PC-3 (cell line): ENCODE data around the gene PLPPR2. TPM values are rescaled to one million over a fixed set of nuclear protein-coding genes. Genes with fewer than 3 reads are reported as not detected.

Experiments used
- ATAC-seq: fragments of 200-7000 bp; cut with Tn5 transposase; 2 replicates; pipeline ENCODE4 v1.9.1; 2020; ENCODE audit warnings: mild to moderate bottlenecking, moderate library complexity
- BruUV-seq: library from RNA; stranded (reverse); fragments of 400-500 nt; replicated peaks from 2 replicates; lab custom pipeline; 2021; lab: Mats Ljungman, UMichigan
- CTCF ChIA-PET: fragments of 300-600 bp; sonication (Branson Sonifier 250); formaldehyde crosslinking; loops from one replicate; lab custom pipeline; 2022; ENCODE audit warnings: antibody characterized with exemption; lab: Charles Lee
- POLR2A ChIA-PET: fragments of 300-600 bp; sonication (Branson Sonifier 250); formaldehyde crosslinking; loops from one replicate; lab custom pipeline; 2022; ENCODE audit warnings: antibody characterized with exemption; ENCODE audit not compliant: unreplicated experiment; lab: Charles Lee
- DNase-seq: peaks from one replicate; pipeline ENCODE4 v3.0.0-alpha.2; 2015
- H2AFZ ChIP-seq: fragments of 300-600 bp; sonication (generic); 2 replicates; pipeline ENCODE4 v1.6.0; 2016; ENCODE audit warnings: antibody characterized with exemption, low read length
- H3F3A ChIP-seq: fragments of 300-600 bp; sonication (generic); one replicate; pipeline ENCODE4 v1.6.0; 2017; ENCODE audit warnings: antibody characterized with exemption, low read length, control low read depth, mild to moderate bottlenecking; ENCODE audit not compliant: unreplicated experiment
- H3K27ac ChIP-seq: fragments of 300-600 bp; sonication (generic); 2 replicates; pipeline ENCODE4 v1.5.1; 2016; ENCODE audit warnings: mild to moderate bottlenecking, low read length
- H3K27me3 ChIP-seq: fragments of 300-600 bp; sonication (generic); 2 replicates; pipeline ENCODE4 v1.6.1; 2016; ENCODE audit warnings: low read length, mixed read lengths
- H3K36me3 ChIP-seq: fragments of 300-600 bp; sonication (generic); 2 replicates; pipeline ENCODE4 v1.6.1; 2016; ENCODE audit warnings: low read depth, mixed run types, low read length, mixed read lengths
- H3K4me1 ChIP-seq: fragments of 300-600 bp; sonication (generic); 2 replicates; pipeline ENCODE4 v1.5.1; 2016; ENCODE audit warnings: low read length; ENCODE audit not compliant: insufficient read depth
- H3K4me2 ChIP-seq: fragments of 300-600 bp; sonication (generic); 2 replicates; pipeline ENCODE4 v1.6.0; 2016; ENCODE audit warnings: low read length
- H3K4me3 ChIP-seq: fragments of 300-600 bp; sonication (generic); 2 replicates; pipeline ENCODE4 v1.5.1; 2016; ENCODE audit warnings: mild to moderate bottlenecking, low read length, mixed read lengths
- H3K79me2 ChIP-seq: fragments of 300-600 bp; sonication (generic); 2 replicates; pipeline ENCODE4 v1.6.1; 2017; ENCODE audit warnings: low read length, mixed read lengths
- H3K9ac ChIP-seq: fragments of 300-600 bp; sonication (generic); 2 replicates; pipeline ENCODE4 v1.6.0; 2016; ENCODE audit warnings: mild to moderate bottlenecking, low read length
- H3K9me2 ChIP-seq: fragments of 300-600 bp; sonication (generic); replicated peaks from 2 replicates; pipeline ENCODE4 v1.6.1; 2016; ENCODE audit warnings: mixed run types, low read length, mixed read lengths
- H3K9me3 ChIP-seq: fragments of 300-600 bp; sonication (generic); 2 replicates; pipeline ENCODE4 v1.6.1; 2016; ENCODE audit warnings: low read length, mixed read lengths
- H4K20me1 ChIP-seq: fragments of 300-600 bp; sonication (generic); 2 replicates; pipeline ENCODE4 v1.6.1; 2016; ENCODE audit warnings: low read length, mixed read lengths
- CTCF ChIP-seq: fragments of 300-600 bp; sonication (generic); conservative IDR thresholded peaks from 2 replicates; pipeline ENCODE4 v1.5.1; 2017; ENCODE audit warnings: antibody characterized with exemption, low read depth, mild to moderate bottlenecking, low read length
- EZH2 ChIP-seq: fragments of 300-600 bp; sonication (generic); IDR thresholded peaks from one replicate; pipeline ENCODE4 v1.6.1; 2017; ENCODE audit warnings: antibody characterized with exemption, mild to moderate bottlenecking, low read length; ENCODE audit not compliant: unreplicated experiment
- EZH2phosphoT487 ChIP-seq: fragments of 300-600 bp; sonication (generic); IDR thresholded peaks from 2 replicates; pipeline ENCODE4 v1.6.1; 2018; ENCODE audit warnings: mild to moderate bottlenecking, antibody characterized with exemption, low read length, borderline replicate concordance
- intact Hi-C: fragments of 100-400 bp; cut with micrococcal nuclease; formaldehyde crosslinking; loops from 2 replicates; pipeline ENCODE4 v1.9.0; 2023
- total RNA-seq: library from RNA; depleted of rRNA; stranded (reverse); fragments of >200 nt; gene quantifications from 2 replicates; pipeline ENCODE4 v1.2.3, GENCODE V29; 2014

Gene PLPPR2
- total RNA-seq, 1 experiment from 2014 or later, result 38.0 TPM

GRCh38 chr19:11382898-11383705 lies 27.9 kb downstream of the PLPPR2 start:
- H2AFZ ChIP-seq, result peak overlapping the region; percentile 83
- intact Hi-C loops, result no loop called here
- peak; percentile 87 for TF ChIP-seq CTCF
- TF ChIP-seq EZH2, result no peak

GRCh38 chr19:11383706-11384048 lies 28.4 kb downstream of the PLPPR2 start:
- Histone ChIP-seq H2AFZ (peak overlapping the region; percentile 83), H3K4me1 (peaks cover 38% of the 10 kb centered on the region), H3K4me3 (peak overlapping the region; percentile 66), H3F3A (peaks cover 4% of the 10 kb centered on the region), H3K27ac (no peak overlapping the region), H3K36me3 (no peaks in the 10 kb centered on the region), H3K27me3 (no peaks in the 10 kb centered on the region), H3K4me2 (peak overlapping the region; percentile 89), H3K9me2 (no peaks in the 10 kb centered on the region), H3K79me2 (peaks cover 14% of the 10 kb centered on the region), H4K20me1 (no peaks in the 10 kb centered on the region), H3K9me3 (no peaks in the 10 kb centered on the region), H3K9ac (no peak overlapping the region)
- TF ChIP-seq CTCF (no peak), EZH2phosphoT487 (no peak), EZH2 (no peak)
- no peak for DNase-seq
- BruUV-seq, result no TSS peak
- no peak for ATAC-seq
- ChIA-PET POLR2A (interaction anchor here (0.6 kb wide), 2 partner anchors 10 to 18 kb away, joined by 3 to 4 read pairs; no protein-coding TSS in a partner anchor), CTCF (interaction anchor here (0.6 to 1.4 kb wide), 3 partner anchors 51 to 90 kb away, joined by 4 to 8 read pairs (median 8); partner anchors contain the start of genes ODAD3 and PRKCSH)
- intact Hi-C loops, result no loop called here

More at GRCh38 chr19:11382898-11383705, 27.9 kb downstream of the PLPPR2 start:
- H3K4me3 ChIP-seq, result peak overlapping the region; percentile 66
- CTCF ChIA-PET, result interaction anchor here (0.6 to 1.4 kb wide), 7 partner anchors 15 to 89 kb away, joined by 3 to 8 read pairs (median 5); partner anchors contain the start of genes ODAD3 and PRKCSH
- H4K20me1 ChIP-seq, result no peaks in the 10 kb centered on the region
- peaks cover 7% of the 10 kb centered on the region for H3F3A ChIP-seq
- H3K27me3 ChIP-seq, result no peaks in the 10 kb centered on the region
- no peaks in the 10 kb centered on the region for H3K36me3 ChIP-seq
- peaks cover 17% of the 10 kb centered on the region for H3K79me2 ChIP-seq
- POLR2A ChIA-PET, result interaction anchor here (0.6 kb wide), 1 partner anchor 10 kb away, joined by 3 read pairs; no protein-coding TSS in a partner anchor
- no peak overlapping the region for H3K27ac ChIP-seq
- H3K9ac ChIP-seq, result no peak overlapping the region
- no peaks in the 10 kb centered on the region for H3K9me3 ChIP-seq
- no TSS peak for BruUV-seq
- H3K4me1 ChIP-seq, result peaks cover 43% of the 10 kb centered on the region
- ATAC-seq (no peak), DNase-seq (peak; percentile 68)
- no peaks in the 10 kb centered on the region for H3K9me2 ChIP-seq
- H3K4me2 ChIP-seq, result peak overlapping the region; percentile 89

GRCh38 chr19:11384778-11385129 lies 29.5 kb downstream of the PLPPR2 start:
- H3K36me3 ChIP-seq, result no peaks in the 10 kb centered on the region
- ChIA-PET CTCF (interaction anchor here (1.2 kb wide), 1 partner anchor 91 kb away, joined by 8 read pairs; no protein-coding TSS in a partner anchor), POLR2A (no interaction called here)
- intact Hi-C loops, result no loop called here
- ATAC-seq (no peak), DNase-seq (no peak)
- no peaks in the 10 kb centered on the region for H3K27me3 ChIP-seq
- H3K27ac ChIP-seq, result no peak overlapping the region
- H3K9me3 ChIP-seq, result no peaks in the 10 kb centered on the region
- H3F3A ChIP-seq, result no peaks in the 10 kb centered on the region
- peaks cover 10% of the 10 kb centered on the region for H3K79me2 ChIP-seq
- peaks cover 31% of the 10 kb centered on the region for H3K4me1 ChIP-seq
- H4K20me1 ChIP-seq, result no peaks in the 10 kb centered on the region
- H3K4me3 ChIP-seq, result no peak overlapping the region
- no peak overlapping the region for H2AFZ ChIP-seq
- no TSS peak for BruUV-seq
- TF ChIP-seq CTCF (no peak), EZH2 (no peak), EZH2phosphoT487 (no peak)
- H3K9ac ChIP-seq, result no peak overlapping the region
- H3K4me2 ChIP-seq, result no peak overlapping the region
- H3K9me2 ChIP-seq, result no peaks in the 10 kb centered on the region
